Cardiac muscle cell (in vitro differentiated cells and primary cell): ENCODE data around the gene SERPINB13. TPM values are rescaled to one million over a fixed set of nuclear protein-coding genes. Genes with fewer than 3 reads are reported as not detected.

Source experiments
- DNase-seq, 2 donors: peaks; one replicate each; pipeline versions ENCODE4 v3.0.0 to v3.0.0-alpha.2; 2010 to 2017; ENCODE audit warnings: low read depth in 1 of 2, low spot score in 1 of 2
- H3K27ac ChIP-seq: fragments of 200-600 bp; sonication (generic); 2 replicates; pipeline ENCODE4 v1.5.1; 2016
- H3K27me3 ChIP-seq: fragments of 200-600 bp; sonication (generic); 2 replicates; pipeline ENCODE4 v1.6.0; 2016; ENCODE audit warnings: control low read depth
- H3K36me3 ChIP-seq: fragments of 200-600 bp; sonication (generic); 2 replicates; pipeline ENCODE4 v1.5.1; 2016; ENCODE audit warnings: control low read depth
- H3K4me1 ChIP-seq: fragments of 200-600 bp; sonication (generic); 2 replicates; pipeline ENCODE4 v1.8.1; 2017; ENCODE audit warnings: low read depth, mild to moderate bottlenecking, mixed run types
- H3K4me3 ChIP-seq: fragments of 200-600 bp; sonication (generic); 2 replicates; pipeline ENCODE4 v1.5.1; 2016; ENCODE audit warnings: mild to moderate bottlenecking
- H3K9me3 ChIP-seq: fragments of 200-600 bp; sonication (generic); 2 replicates; pipeline ENCODE4 v1.5.1; 2017; ENCODE audit warnings: low read depth, mild to moderate bottlenecking, control low read depth
- CTCF ChIP-seq: IDR thresholded peaks from 2 replicates; pipeline ENCODE4 v1.5.1; 2012; ENCODE audit warnings: low read depth, mild to moderate bottlenecking, low read length
- polyA plus RNA-seq: library from polyadenylated mRNA; unstranded; fragments of >200 nt; fragmentation: Nextera tagmentation; extraction: Ambion mirVana; gene quantifications from 2 replicates; pipeline ENCODE4 v1.2.1, GENCODE V29; 2016
- total RNA-seq: library from RNA; depleted of rRNA; stranded (reverse); fragments of >200 nt; gene quantifications from 2 replicates; pipeline ENCODE4 v1.2.3, GENCODE V29; 2016

SERPINB13 gene
- total RNA-seq (not detected in 2 replicates), polyA plus RNA-seq (not detected in 2 replicates)

GRCh38 chr18:63586966-63587365, at the start of gene SERPINB13:
SERPINB13 (plus strand) TSS chr18:63587343; CDS start chr18:63588668, 1,325 bp downstream.
- no peaks in the 10 kb centered on the region for H3K4me1 ChIP-seq
- H3K36me3 ChIP-seq, result no peaks in the 10 kb centered on the region
- no peaks in the 10 kb centered on the region for H3K9me3 ChIP-seq
- no peak for DNase-seq
- no peak for TF ChIP-seq CTCF
- H3K27ac ChIP-seq, result no peak within 1 kb of the TSS
- no peaks in the 10 kb centered on the region for H3K27me3 ChIP-seq
- no peak within 1 kb of the TSS for H3K4me3 ChIP-seq

GRCh38 chr18:63539904-63540510, 47.1 kb upstream of the SERPINB13 start:
- DNase-seq, result peak in 1 of 2 donors; percentile 36
- Histone ChIP-seq H3K36me3 (no peaks in the 10 kb centered on the region), H3K4me1 (no peaks in the 10 kb centered on the region), H3K4me3 (no peak overlapping the region), H3K27ac (no peak overlapping the region), H3K27me3 (no peaks in the 10 kb centered on the region), H3K9me3 (no peaks in the 10 kb centered on the region)
- TF ChIP-seq CTCF, result no peak

GRCh38 chr18:63542069-63542468, 45.1 kb upstream of the SERPINB13 start, which contains the start of gene SERPINB12:
SERPINB12 (plus strand) TSS chr18:63542369; CDS start chr18:63556160, 13,791 bp downstream.
- no peaks in the 10 kb centered on the region for H3K27me3 ChIP-seq
- no peaks in the 10 kb centered on the region for H3K36me3 ChIP-seq
- H3K4me3 ChIP-seq, result no peak within 1 kb of the TSS
- no peaks in the 10 kb centered on the region for H3K4me1 ChIP-seq
- no peak for TF ChIP-seq CTCF
- DNase-seq, result no peak
- no peaks in the 10 kb centered on the region for H3K9me3 ChIP-seq
- no peak within 1 kb of the TSS for H3K27ac ChIP-seq

- H3K4me1 ChIP-seq, result no peaks in the 10 kb centered on the region
- H3K36me3 ChIP-seq, result no peaks in the 10 kb centered on the region
- H3K4me3 ChIP-seq, result no peak overlapping the region
- no peak for DNase-seq
- no peak for TF ChIP-seq CTCF
- H3K27ac ChIP-seq, result no peak overlapping the region
- H3K9me3 ChIP-seq, result no peaks in the 10 kb centered on the region
- no peaks in the 10 kb centered on the region for H3K27me3 ChIP-seq
These were observed 43.1 kb upstream of the SERPINB13 start for GRCh38 chr18:63544017-63544416.

GRCh38 chr18:63545000-63545399, 42.1 kb upstream of the SERPINB13 start:
- Histone ChIP-seq H3K4me1 (no peaks in the 10 kb centered on the region), H3K9me3 (no peaks in the 10 kb centered on the region), H3K4me3 (no peak overlapping the region), H3K36me3 (no peaks in the 10 kb centered on the region), H3K27ac (no peak overlapping the region), H3K27me3 (no peaks in the 10 kb centered on the region)
- DNase-seq, result no peak
- TF ChIP-seq CTCF, result no peak
